Measurements from ENCODE around the gene DDIT3. TPM values are rescaled to one million over a fixed set of nuclear protein-coding genes. Genes with fewer than 3 reads are reported as not detected.

DDIT3 gene
- total RNA-seq, 1 donor from 2014 or later: 13.9 TPM

DNA sequence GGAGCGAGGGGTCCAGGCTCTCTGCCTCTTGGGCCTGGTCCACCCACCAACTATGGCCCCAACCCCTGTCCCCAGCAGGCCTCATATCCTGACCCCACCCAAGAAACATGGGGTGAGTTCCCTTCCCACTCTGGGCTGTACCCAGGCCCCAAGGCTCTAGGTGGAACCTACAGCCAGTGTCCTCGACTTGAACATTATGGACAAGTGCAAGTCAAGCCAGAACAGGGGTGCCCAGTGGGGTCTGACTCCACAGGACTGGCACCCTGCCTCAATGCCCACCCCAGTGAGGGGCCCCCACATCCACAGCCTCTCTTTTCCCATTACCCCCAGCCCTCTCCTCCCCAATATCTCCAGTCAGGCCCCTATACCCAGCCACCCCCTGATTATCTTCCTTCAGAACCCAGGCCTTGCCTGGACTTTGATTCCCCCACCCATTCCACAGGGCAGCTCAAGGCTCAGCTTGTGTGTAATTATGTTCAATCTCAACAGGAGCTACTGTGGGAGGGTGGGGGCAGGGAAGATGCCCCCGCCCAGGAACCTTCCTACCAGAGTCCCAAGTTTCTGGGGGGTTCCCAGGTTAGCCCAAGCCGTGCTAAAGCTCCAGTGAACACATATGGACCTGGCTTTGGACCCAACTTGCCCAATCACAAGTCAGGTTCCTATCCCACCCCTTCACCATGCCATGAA is 49.2 kb downstream of the DDIT3 start:
- ATAC-seq (no peak), DNase-seq (ENCODE audit: low spot score) (no peak)

DNA sequence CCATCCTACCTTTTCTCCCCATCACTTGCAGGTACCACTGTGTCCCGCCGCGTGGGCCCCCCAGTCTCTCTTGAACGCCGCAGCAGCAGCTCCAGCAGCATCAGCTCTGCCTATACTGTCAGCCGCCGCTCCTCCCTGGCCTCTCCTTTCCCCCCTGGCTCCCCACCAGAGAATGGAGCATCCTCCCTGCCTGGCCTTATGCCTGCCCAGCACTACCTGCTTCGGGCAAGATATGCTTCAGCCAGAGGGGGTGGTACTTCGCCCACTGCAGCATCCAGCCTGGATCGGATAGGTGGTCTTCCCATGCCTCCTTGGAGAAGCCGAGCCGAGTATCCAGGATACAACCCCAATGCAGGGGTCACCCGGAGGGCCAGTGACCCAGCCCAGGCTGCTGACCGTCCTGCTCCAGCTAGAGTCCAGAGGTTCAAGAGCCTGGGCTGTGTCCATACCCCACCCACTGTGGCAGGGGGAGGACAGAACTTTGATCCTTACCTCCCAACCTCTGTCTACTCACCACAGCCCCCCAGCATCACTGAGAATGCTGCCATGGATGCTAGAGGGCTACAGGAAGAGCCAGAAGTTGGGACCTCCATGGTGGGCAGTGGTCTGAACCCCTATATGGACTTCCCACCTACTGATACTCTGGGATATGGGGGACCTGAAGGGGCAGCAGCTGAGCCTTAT is 49.9 kb downstream of the DDIT3 start:
- DNase-seq (ENCODE audit: low spot score): no peak
- peak; percentile 7 for ATAC-seq

DNA sequence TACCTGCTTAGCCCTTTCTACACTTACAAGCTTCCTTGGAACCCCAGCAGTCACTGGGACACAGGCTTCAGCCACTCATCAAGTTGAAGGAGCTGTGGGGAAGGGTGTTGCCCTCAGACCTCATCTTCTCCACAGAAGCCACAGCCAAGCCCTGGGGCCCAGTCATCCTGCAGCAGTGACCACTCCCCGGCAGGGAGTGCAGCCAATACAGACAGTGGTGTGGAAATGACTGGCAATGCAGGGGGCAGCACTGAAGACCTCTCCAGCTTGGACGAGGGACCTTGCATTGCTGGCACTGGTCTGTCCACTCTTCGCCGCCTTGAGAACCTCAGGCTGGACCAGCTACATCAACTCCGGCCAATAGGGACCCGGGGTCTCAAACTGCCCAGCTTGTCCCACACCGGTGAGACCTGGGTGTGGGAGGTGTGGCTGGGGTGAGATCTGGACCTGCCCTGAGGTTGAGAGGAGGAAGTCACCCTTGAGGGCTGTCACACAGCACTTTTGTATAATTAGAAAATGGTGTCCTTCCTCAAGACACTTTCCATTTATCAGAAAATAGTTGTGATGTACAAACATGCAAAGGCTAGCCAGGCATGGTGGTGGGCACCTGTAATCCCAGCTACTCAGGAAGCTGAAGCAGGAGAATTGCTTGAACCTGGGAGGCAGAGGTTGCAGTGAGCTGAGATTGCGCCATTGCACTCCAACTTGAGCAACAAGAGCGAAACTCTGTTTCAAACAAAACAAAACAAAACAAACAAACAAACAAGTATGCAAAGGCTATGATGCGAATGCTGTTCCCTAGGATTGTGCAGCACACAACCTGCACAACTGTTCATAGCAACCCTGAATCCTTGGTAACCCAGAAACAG is 50.8 kb downstream of the DDIT3 start:
- no peak for DNase-seq (ENCODE audit: low spot score)
- no peak for ATAC-seq

DNA sequence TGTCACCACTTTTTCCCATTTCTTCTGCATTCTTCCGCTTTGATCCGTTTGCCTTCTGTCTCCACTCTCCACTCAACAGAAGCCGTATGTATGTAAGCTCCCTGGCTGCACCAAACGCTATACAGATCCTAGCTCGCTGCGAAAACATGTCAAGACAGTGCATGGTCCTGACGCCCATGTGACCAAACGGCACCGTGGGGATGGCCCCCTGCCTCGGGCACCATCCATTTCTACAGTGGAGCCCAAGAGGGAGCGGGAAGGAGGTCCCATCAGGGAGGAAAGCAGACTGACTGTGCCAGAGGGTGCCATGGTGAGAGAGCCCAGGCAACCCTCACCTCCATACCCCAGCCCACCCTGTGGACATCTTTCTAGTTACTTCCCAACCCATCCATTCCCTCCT is 52.4 kb downstream of the DDIT3 start:
- DNase-seq (ENCODE audit: low spot score): no peak
- no peak for ATAC-seq

DNA sequence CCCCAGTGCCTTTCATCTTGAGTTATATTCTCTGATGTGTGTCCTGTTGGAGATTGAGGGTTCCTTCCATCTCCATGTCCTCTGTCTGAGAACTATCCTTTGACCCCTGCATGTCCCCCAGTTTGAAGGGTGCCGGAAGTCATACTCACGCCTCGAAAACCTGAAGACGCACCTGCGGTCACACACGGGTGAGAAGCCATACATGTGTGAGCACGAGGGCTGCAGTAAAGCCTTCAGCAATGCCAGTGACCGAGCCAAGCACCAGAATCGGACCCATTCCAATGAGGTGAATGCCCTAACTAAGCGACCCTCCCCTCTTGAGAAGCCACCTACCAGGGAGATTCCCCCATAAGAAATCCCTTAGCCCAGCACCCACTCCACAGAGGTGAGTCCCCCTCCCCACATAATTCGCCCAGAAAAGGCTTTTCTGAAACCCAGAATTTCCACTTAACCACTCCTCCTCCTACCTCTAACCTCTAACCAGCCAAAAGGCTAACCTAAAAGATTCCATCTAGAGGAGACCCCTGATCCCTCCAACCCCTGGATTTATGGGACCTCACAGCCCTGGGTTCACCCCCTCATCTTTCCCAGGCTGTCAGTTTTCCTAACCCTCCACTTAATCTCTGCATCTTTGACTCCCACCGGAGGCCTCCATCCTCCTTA is 53.0 kb downstream of the DDIT3 start:
- no peak for ATAC-seq
- no peak for DNase-seq (ENCODE audit: low spot score)

Other genes starting within 250 kb of the DDIT3 start
- gene R3HDM2, start 89.5 kb downstream of the DDIT3 start, total RNA-seq: 38.6 TPM
- 51.9 TPM for gene INHBC, start 85.7 kb downstream of the DDIT3 start, total RNA-seq
- gene INHBE, start 65.2 kb downstream of the DDIT3 start, total RNA-seq: 81.6 TPM
- gene GLI1, start 60.7 kb downstream of the DDIT3 start, total RNA-seq: 0.20 TPM
- 4.3 TPM for gene ARHGAP9, start 40.6 kb downstream of the DDIT3 start, total RNA-seq
- gene MARS1, start 32.4 kb downstream of the DDIT3 start, total RNA-seq: 71.1 TPM
- 59.6 TPM for gene MBD6, start 2.3 kb upstream of the DDIT3 start, total RNA-seq
- gene DCTN2, start 26.7 kb upstream of the DDIT3 start, total RNA-seq: 28.9 TPM
- 0.05 TPM for gene KIF5A, start 29.5 kb upstream of the DDIT3 start, total RNA-seq
- 11.8 TPM for gene PIP4K2C, start 70.7 kb upstream of the DDIT3 start, total RNA-seq
- 2.2 TPM for gene DTX3, start 84.3 kb upstream of the DDIT3 start, total RNA-seq
- 1.5 TPM for gene ARHGEF25, start 90.9 kb upstream of the DDIT3 start, total RNA-seq
- 0.60 TPM for gene B4GALNT1, start 112.7 kb upstream of the DDIT3 start, total RNA-seq
- gene OS9, start 173.6 kb upstream of the DDIT3 start, total RNA-seq: 230 TPM
- 0.83 TPM for gene AGAP2, start 218.2 kb upstream of the DDIT3 start, total RNA-seq
- 18.2 TPM for gene TSPAN31, start 224.5 kb upstream of the DDIT3 start, total RNA-seq
- 30.8 TPM for gene CDK4, start 231.8 kb upstream of the DDIT3 start, total RNA-seq
- 3.6 TPM for gene MARCHF9, start 234.6 kb upstream of the DDIT3 start, total RNA-seq
- gene CYP27B1, start 246.6 kb upstream of the DDIT3 start, total RNA-seq: 0.45 TPM